HEK293T (cell line): ENCODE measurements around the gene NF1.

Source experiments
- CTCF ChIA-PET: fragments of 350-600 bp; formaldehyde crosslinking; extraction: SDS; loops from one replicate; lab custom pipeline; 2021; ENCODE audit warnings: antibody characterized with exemption, inconsistent platforms; lab: Yijun Ruan, JAX
- POLR2A ChIA-PET: fragments of 350-600 bp; formaldehyde crosslinking; extraction: SDS; loops from one replicate; lab custom pipeline; 2020; ENCODE audit warnings: antibody characterized with exemption, inconsistent platforms; lab: Yijun Ruan, JAX
- DNase-seq: peaks from one replicate; pipeline ENCODE4 v3.0.0; 2012; ENCODE audit warnings: mixed read lengths; ENCODE audit errors: extremely low spot score
- ARNT ChIP-seq: fragments of 450-650 bp; IDR thresholded peaks from 2 replicates; pipeline ENCODE4 v1.6.1; 2017; ENCODE audit warnings: mild to moderate bottlenecking
- BHLHE40 ChIP-seq: fragments of 450-650 bp; IDR thresholded peaks from 2 replicates; pipeline ENCODE4 v1.6.1; 2016; ENCODE audit warnings: mild to moderate bottlenecking, moderate library complexity, borderline replicate concordance
- CTBP1 ChIP-seq: fragments of 450-650 bp; IDR thresholded peaks from 2 replicates; pipeline ENCODE4 v1.6.1; 2016; ENCODE audit warnings: borderline replicate concordance
- ELF4 ChIP-seq: fragments of 450-650 bp; IDR thresholded peaks from 2 replicates; pipeline ENCODE4 v1.6.1; 2017; ENCODE audit warnings: antibody characterized with exemption
- FOXA1 ChIP-seq: fragments of 450-650 bp; IDR thresholded peaks from 2 replicates; pipeline ENCODE4 v1.6.1; 2016; ENCODE audit warnings: mild to moderate bottlenecking
- FOXK2 ChIP-seq: fragments of 450-650 bp; IDR thresholded peaks from 2 replicates; pipeline ENCODE4 v1.6.1; 2016; ENCODE audit warnings: mild to moderate bottlenecking
- FOXM1 ChIP-seq: fragments of 450-650 bp; IDR thresholded peaks from 2 replicates; pipeline ENCODE4 v1.6.1; 2017; ENCODE audit warnings: mild to moderate bottlenecking, borderline replicate concordance
- HDGF ChIP-seq: fragments of 450-650 bp; IDR thresholded peaks from 2 replicates; pipeline ENCODE4 v1.6.1; 2017; ENCODE audit warnings: antibody characterized with exemption, borderline replicate concordance
- L3MBTL2 ChIP-seq: fragments of 450-650 bp; conservative IDR thresholded peaks from 2 replicates; pipeline ENCODE4 v1.6.1; 2016; ENCODE audit warnings: mild to moderate bottlenecking
- LEF1 ChIP-seq: fragments of 450-650 bp; IDR thresholded peaks from 2 replicates; pipeline ENCODE4 v1.6.1; 2017; ENCODE audit warnings: mild to moderate bottlenecking, borderline replicate concordance
- NFRKB ChIP-seq: fragments of 450-650 bp; IDR thresholded peaks from 2 replicates; pipeline ENCODE4 v1.6.1; 2016; ENCODE audit warnings: mild to moderate bottlenecking, moderate library complexity
- SP1 ChIP-seq: fragments of 450-650 bp; IDR thresholded peaks from 2 replicates; pipeline ENCODE4 v1.6.1; 2017
- SUZ12 ChIP-seq: fragments of 450-650 bp; IDR thresholded peaks from 2 replicates; pipeline ENCODE4 v1.6.1; 2016; ENCODE audit warnings: mild to moderate bottlenecking
- TARDBP ChIP-seq: fragments of 450-650 bp; IDR thresholded peaks from 2 replicates; pipeline ENCODE4 v1.6.1; 2016
- ZNF384 ChIP-seq: fragments of 450-650 bp; IDR thresholded peaks from 2 replicates; pipeline ENCODE4 v1.6.1; 2016
- TF ChIP-seq, protein P1 (sequence below): fragments of 450-650 bp; IDR thresholded peaks from 2 replicates; pipeline ENCODE4 v1.6.1; 2016

NF1 gene

DNA sequence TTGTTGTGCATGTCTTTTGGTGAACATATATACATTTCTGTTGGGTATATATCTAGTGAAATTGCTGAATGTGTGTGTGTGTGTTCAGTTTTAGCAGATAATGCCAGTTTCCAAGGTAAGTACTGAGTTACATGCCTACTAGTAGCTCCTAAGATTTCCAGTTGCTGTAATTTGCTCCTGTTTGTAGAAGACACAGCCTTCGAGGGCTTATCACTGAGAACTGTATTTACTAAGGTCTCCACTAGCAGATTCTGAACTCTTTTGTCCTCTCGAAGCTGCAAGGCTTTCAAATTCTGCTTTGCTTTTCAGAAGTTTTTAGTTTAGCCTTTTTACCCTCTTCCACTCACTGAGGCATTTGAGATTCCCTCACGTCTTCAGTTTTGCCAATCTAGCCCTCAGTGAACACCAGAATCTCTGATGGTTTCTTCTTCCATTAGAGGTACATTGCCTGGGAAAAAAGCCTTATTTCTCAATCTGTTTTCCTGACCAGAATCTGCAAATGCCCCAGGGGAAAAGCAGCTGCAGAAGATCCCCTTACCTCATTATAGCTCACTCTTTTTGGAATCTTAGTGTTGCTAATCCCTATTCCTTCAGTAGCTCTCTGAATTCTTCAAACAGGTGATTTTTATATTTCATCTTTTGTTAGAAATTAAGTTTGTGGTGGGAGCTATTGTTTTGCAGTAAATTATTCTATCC, 52.9 kb downstream of the NF1 start:
- ChIA-PET CTCF (interaction anchor here (0.6 kb wide), 1 partner anchor 14 kb away, joined by 3 read pairs; no protein-coding TSS in a partner anchor), POLR2A (interaction anchor here (1.6 kb wide), 1 partner anchor 52 kb away, joined by 5 read pairs; the partner anchor contains the start of gene NF1)
- no peak for TF ChIP-seq CTBP1
- no peak for TF ChIP-seq FOXM1
- TF ChIP-seq TARDBP = no peak
- TF ChIP-seq FOXA1 = no peak
- no peak for TF ChIP-seq ZNF384
- TF ChIP-seq SP1 = no peak
- TF ChIP-seq ARNT = no peak
- no peak for TF ChIP-seq ELF4
- TF ChIP-seq NFRKB = no peak
- no peak for TF ChIP-seq LEF1
- TF ChIP-seq FOXK2 = no peak
- TF ChIP-seq BHLHE40 = no peak
- TF ChIP-seq L3MBTL2 = no peak
- TF ChIP-seq SUZ12 = no peak
- TF ChIP-seq, protein P1, sequence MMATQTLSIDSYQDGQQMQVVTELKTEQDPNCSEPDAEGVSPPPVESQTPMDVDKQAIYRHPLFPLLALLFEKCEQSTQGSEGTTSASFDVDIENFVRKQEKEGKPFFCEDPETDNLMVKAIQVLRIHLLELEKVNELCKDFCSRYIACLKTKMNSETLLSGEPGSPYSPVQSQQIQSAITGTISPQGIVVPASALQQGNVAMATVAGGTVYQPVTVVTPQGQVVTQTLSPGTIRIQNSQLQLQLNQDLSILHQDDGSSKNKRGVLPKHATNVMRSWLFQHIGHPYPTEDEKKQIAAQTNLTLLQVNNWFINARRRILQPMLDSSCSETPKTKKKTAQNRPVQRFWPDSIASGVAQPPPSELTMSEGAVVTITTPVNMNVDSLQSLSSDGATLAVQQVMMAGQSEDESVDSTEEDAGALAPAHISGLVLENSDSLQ = no peak
- TF ChIP-seq HDGF = no peak
- DNase-seq = no peak

DNA sequence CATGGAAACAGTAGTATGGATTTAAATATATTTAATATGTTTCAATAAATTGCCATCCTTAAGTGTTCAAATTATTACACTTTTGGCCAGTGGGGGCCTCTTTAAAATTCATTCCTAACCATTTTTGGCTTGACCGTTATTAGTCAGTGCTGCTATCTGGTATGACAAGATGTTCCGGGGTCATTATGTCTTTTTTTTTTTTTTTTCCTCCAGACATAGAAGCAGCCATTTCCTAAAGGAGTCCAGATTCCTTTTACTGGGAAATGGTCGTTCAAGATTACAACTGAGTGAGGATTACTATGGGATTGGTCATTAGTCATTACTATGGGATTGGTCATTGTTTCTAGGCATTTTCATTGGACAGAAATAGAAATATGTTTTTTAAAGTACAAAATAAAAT, 53.4 kb downstream of the NF1 start:
- CTCF ChIA-PET = interaction anchor here (0.6 kb wide), 1 partner anchor 14 kb away, joined by 3 read pairs; no protein-coding TSS in a partner anchor
- DNase-seq = no peak
- POLR2A ChIA-PET = no interaction called here
- TF ChIP-seq FOXM1 (no peak), ZNF384 (no peak), L3MBTL2 (no peak), FOXA1 (no peak), HDGF (no peak), CTBP1 (no peak), TARDBP (no peak), SP1 (no peak), BHLHE40 (no peak), NFRKB (no peak), ARNT (no peak), ELF4 (no peak)
- TF ChIP-seq, protein P1 = no peak

DNA sequence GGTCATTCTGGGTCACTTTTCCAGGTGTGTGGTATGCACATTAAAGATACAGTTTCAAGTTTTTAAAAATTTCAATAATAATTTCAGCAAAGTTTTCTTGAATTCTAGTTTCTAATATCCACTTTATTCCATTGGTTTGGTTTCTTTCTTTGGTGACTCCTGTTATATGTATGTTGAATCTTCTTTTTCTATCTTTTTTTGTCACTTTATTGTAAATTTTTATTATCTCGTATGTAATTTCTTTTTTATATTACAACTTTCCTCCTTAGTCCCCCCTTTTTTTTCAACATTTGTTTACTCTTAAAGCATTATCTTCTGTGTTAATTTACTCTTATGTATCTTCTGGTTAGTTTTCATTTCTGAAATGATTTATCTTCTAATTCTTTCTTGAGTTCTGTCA, 57.5 kb downstream of the NF1 start:
- POLR2A ChIA-PET = no interaction called here
- DNase-seq = no peak
- no peak for TF ChIP-seq FOXA1
- TF ChIP-seq SUZ12 = no peak
- TF ChIP-seq FOXK2 = no peak
- TF ChIP-seq LEF1 = no peak
- TF ChIP-seq L3MBTL2 = no peak
- no peak for TF ChIP-seq BHLHE40
- TF ChIP-seq TARDBP = no peak
- no peak for TF ChIP-seq NFRKB
- TF ChIP-seq HDGF = no peak
- no peak for TF ChIP-seq ELF4
- TF ChIP-seq ZNF384 = no peak
- TF ChIP-seq, protein P1 = no peak
- no peak for TF ChIP-seq FOXM1
- TF ChIP-seq CTBP1 = no peak
- no peak for TF ChIP-seq ARNT
- no peak for TF ChIP-seq SP1
- CTCF ChIA-PET = no interaction called here

DNA sequence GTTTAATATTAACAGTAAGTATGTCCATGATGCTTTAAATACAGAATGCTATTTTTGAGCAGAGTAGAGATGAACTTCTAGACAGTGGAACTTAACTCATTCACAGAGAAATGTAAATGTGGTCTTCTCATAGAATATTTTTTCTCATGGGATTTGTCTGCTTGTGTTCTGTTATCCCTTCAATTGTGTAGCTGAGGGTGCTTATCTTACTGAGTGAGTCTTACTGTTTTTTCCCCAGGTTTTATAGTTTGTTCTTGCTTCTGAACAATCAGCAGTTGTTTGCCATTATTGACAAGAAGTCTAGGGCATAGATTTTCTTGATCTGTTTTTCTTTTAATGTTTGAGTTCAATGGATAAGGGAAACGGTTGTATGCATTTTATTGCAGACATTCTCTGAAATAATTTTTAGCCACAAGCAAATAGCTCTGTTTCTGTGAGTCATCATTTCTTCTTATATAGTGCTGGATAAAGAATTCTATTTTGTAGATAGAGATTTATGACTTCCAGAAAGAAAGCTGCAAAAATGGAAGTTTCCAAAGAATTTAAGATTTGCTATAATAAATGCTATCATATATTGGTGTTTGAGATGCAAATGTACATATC, 60.5 kb downstream of the NF1 start:
- ChIA-PET CTCF (interaction anchor here (0.5 kb wide), 1 partner anchor 169 kb away, joined by 3 read pairs; no protein-coding TSS in a partner anchor), POLR2A (interaction anchor here (0.6 kb wide), 1 partner anchor 12 kb away, joined by 3 read pairs; no protein-coding TSS in a partner anchor)

More for the DNA sequence above, 60.5 kb downstream of the NF1 start:
- DNase-seq = no peak
- no peak for TF ChIP-seq CTBP1
- no peak for TF ChIP-seq SP1
- no peak for TF ChIP-seq SUZ12
- TF ChIP-seq, protein P1 = no peak
- no peak for TF ChIP-seq TARDBP
- TF ChIP-seq FOXK2 = no peak
- no peak for TF ChIP-seq ELF4
- TF ChIP-seq L3MBTL2 = no peak
